GM12878 (cell line): ENCODE measurements around the gene HHIP. TPM values are rescaled to one million over a fixed set of nuclear protein-coding genes. Genes with fewer than 3 reads are reported as not detected.

ENCODE experiments used
- ATAC-seq: fragments of 200-7000 bp; cut with Tn5 transposase; 3 replicates; pipeline ENCODE4 v1.9.1; 2020; ENCODE audit warnings: mild to moderate bottlenecking, moderate library complexity
- BruUV-seq: library from RNA; stranded (reverse); fragments of 400-500 nt; replicated peaks from 2 replicates; lab custom pipeline; 2021; lab: Mats Ljungman, UMichigan
- CTCF ChIA-PET: fragments of 300-600 bp; sonication (Branson Sonifier 250); formaldehyde crosslinking; extraction: SDS; loops from one replicate; lab custom pipeline; 2021; ENCODE audit warnings: inconsistent platforms; lab: Yijun Ruan, JAX
- POLR2A ChIA-PET: fragments of 350-600 bp; formaldehyde crosslinking; extraction: SDS; loops from one replicate; lab custom pipeline; 2021; ENCODE audit warnings: inconsistent platforms; lab: Charles Lee
- RAD21 ChIA-PET: fragments of 300-600 bp; sonication (Branson Sonifier 250); formaldehyde crosslinking; loops from one replicate; lab custom pipeline; 2023; ENCODE audit warnings: antibody characterized with exemption; ENCODE audit not compliant: unreplicated experiment; lab: Charles Lee
- SMC1A ChIA-PET: fragments of 300-600 bp; sonication (Branson Sonifier 250); formaldehyde crosslinking; loops from one replicate; lab custom pipeline; 2023; ENCODE audit not compliant: unreplicated experiment, uncharacterized antibody; lab: Charles Lee
- DNase-seq: peaks from one replicate; pipeline ENCODE4 v3.0.0-alpha.2; 2011; ENCODE audit warnings: low read depth, low spot score
- FAIRE-seq: peaks from 3 replicates; lab custom pipeline; 2011; peaks lifted over from hg19 to GRCh38; lab: Jason Lieb, UNC
- H2AFZ ChIP-seq: 2 replicates; pipeline ENCODE4 v1.6.0; 2011; ENCODE audit warnings: low read depth, low read length, control low read depth; ENCODE audit not compliant: control insufficient read depth
- H3K27ac ChIP-seq: 2 replicates; pipeline ENCODE4 v1.5.1; 2011; ENCODE audit warnings: control low read depth; ENCODE audit not compliant: control insufficient read depth, insufficient read depth
- H3K27me3 ChIP-seq, 2 experiments: replicated peaks in 1 of 2; 2 replicates each; pipeline versions ENCODE4 v1.6.0 to v1.6.1; 2011; ENCODE audit warnings: low read length in 1 of 2; ENCODE audit not compliant: control insufficient read depth in 2 of 2, insufficient read depth in 2 of 2
- H3K36me3 ChIP-seq, 2 experiments: 2 replicates each; pipeline ENCODE4 v1.5.1; 2011; ENCODE audit warnings: low read length in 1 of 2; ENCODE audit not compliant: control insufficient read depth in 2 of 2, insufficient read depth in 2 of 2
- H3K4me1 ChIP-seq: 2 replicates; pipeline ENCODE4 v1.6.1; 2011; ENCODE audit warnings: mild to moderate bottlenecking, low read length, moderate library complexity, mixed read lengths; ENCODE audit not compliant: control insufficient read depth, insufficient read depth
- H3K4me2 ChIP-seq: 2 replicates; pipeline ENCODE4 v1.6.0; 2011; ENCODE audit warnings: control low read depth; ENCODE audit not compliant: control insufficient read depth, insufficient read depth
- H3K4me3 ChIP-seq: fragments of 200-600 bp; sonication (generic); 2 replicates; pipeline ENCODE4 v1.5.1; 2016
- H3K79me2 ChIP-seq: 2 replicates; pipeline ENCODE4 v1.6.0; 2011; ENCODE audit warnings: low read length; ENCODE audit not compliant: control insufficient read depth, insufficient read depth
- H3K9ac ChIP-seq: 2 replicates; pipeline ENCODE4 v1.8.0; 2011; ENCODE audit warnings: low read length, control low read depth, mixed read lengths; ENCODE audit not compliant: control insufficient read depth, insufficient read depth
- H3K9me3 ChIP-seq: replicated peaks from 3 replicates; pipeline ENCODE4 v1.5.1; 2011; ENCODE audit warnings: mild to moderate bottlenecking, low read length; ENCODE audit not compliant: control insufficient read depth, insufficient read depth
- H4K20me1 ChIP-seq: 2 replicates; pipeline ENCODE4 v1.6.0; 2011; ENCODE audit not compliant: control insufficient read depth, insufficient read depth
- CTCF ChIP-seq, 3 experiments: IDR thresholded peaks in 2 of 3; conservative IDR thresholded peaks in 1 of 3; 2 replicates each; pipeline ENCODE4 v1.5.1; 2011; ENCODE audit warnings: low read depth in 3 of 3, low read length in 3 of 3, mild to moderate bottlenecking in 3 of 3, control low read depth in 2 of 3, moderate library complexity in 2 of 3, inconsistent platforms in 1 of 3, mixed read lengths in 1 of 3; ENCODE audit not compliant: control insufficient read depth in 2 of 3, insufficient read depth in 1 of 3; ENCODE audit errors: extremely low read depth in 1 of 3
- GATAD2B ChIP-seq: fragments of 450-650 bp; conservative IDR thresholded peaks from 2 replicates; pipeline ENCODE4 v1.6.1; 2017; ENCODE audit warnings: low read depth, mild to moderate bottlenecking, moderate library complexity
- RAD21 ChIP-seq: IDR thresholded peaks from 2 replicates; pipeline ENCODE4 v1.6.1; 2011; ENCODE audit warnings: mild to moderate bottlenecking, low read depth, low read length, moderate library complexity; ENCODE audit not compliant: insufficient read depth
- RELA ChIP-seq: fragments of 450-650 bp; IDR thresholded peaks from 2 replicates; pipeline ENCODE4 v1.8.0; 2014; ENCODE audit warnings: borderline replicate concordance; ENCODE audit not compliant: partially characterized antibody
- RFX5 ChIP-seq: IDR thresholded peaks from 2 replicates; pipeline ENCODE4 v1.6.1; 2011; ENCODE audit warnings: low read depth, low read length, improper control_type of control experiment
- SMC3 ChIP-seq: IDR thresholded peaks from 2 replicates; pipeline ENCODE4 v1.6.1; 2011; ENCODE audit warnings: low read length, improper control_type of control experiment, borderline replicate concordance
- TBL1XR1 ChIP-seq: IDR thresholded peaks from 2 replicates; pipeline ENCODE4 v1.6.1; 2012; ENCODE audit warnings: low read depth, low read length, improper control_type of control experiment
- WGBS: methylation state at CpG from one replicate; pipeline ENCODE4 v1.1.6; 2016; ENCODE audit warnings: low lambda C conversion rate; ENCODE audit not compliant: insufficient replicate concordance, insufficient coverage; ENCODE audit errors: missing lambda C conversion rate; 5-methylcytosine and 5-hydroxymethylcytosine counted together
- in situ Hi-C: fragments of 300-500 bp; cut with MboI; formaldehyde crosslinking; loops from 9 replicates; pipeline ENCODE4 v1.14.3; 2018; ENCODE audit warnings: mixed read lengths
- intact Hi-C: fragments of 100-400 bp; cut with micrococcal nuclease; formaldehyde crosslinking; loops from one replicate; pipeline ENCODE4 v1.14.2; 2022; ENCODE audit not compliant: unreplicated experiment
- polyA plus RNA-seq, 11 experiments: library from polyadenylated mRNA; depleted of rRNA in 4 of 11; unstranded in 6 of 11; stranded (reverse) in 5 of 11; fragments of >200 nt; fragmentation: Nextera tagmentation in 4 of 11; fragmentation: Illumina TruSeq in 1 of 11; extraction: Ambion mirVana in 4 of 11; extraction: Trizol in 1 of 11; gene quantifications; 1 replicate in 1 of 11; 2 replicates in 10 of 11; pipeline versions ENCODE4 v1.2.1 to v1.2.3, GENCODE V29; 2011 to 2016; ENCODE audit warnings: inconsistent platforms in 2 of 11, missing spikeins in 2 of 11, low read depth in 1 of 11
- total RNA-seq, 4 experiments: library from RNA; depleted of rRNA in 3 of 4; stranded (reverse); fragments of >200 nt in 3 of 4; fragmentation: Illumina TruSeq in 1 of 4; extraction: Trizol in 1 of 4; gene quantifications; 2 replicates each; pipeline versions ENCODE4 v1.2.1 to v1.2.3, GENCODE V29; 2013 to 2021
- TF ChIP-seq, protein P1 (sequence below): fragments of 450-650 bp; IDR thresholded peaks from 2 replicates; pipeline ENCODE4 v1.6.1; 2017; ENCODE audit warnings: mild to moderate bottlenecking

Gene HHIP
- total and polyA plus RNA-seq, 10 of the 15 experiments (the other 5 are each of a cell fraction or from before 2014, with no cell fraction given), result 0.06 to 0.56 (median 0.24) TPM; not detected in 1

GRCh38 chr4:144754562-144755410 is 108.8 kb downstream of the HHIP start:
- Histone ChIP-seq H3K4me2 (no peak overlapping the region), H3K9me3 (no peaks in the 10 kb centered on the region), H3K4me1 (no peaks in the 10 kb centered on the region), H3K36me3 (no peaks in the 10 kb centered on the region), H3K4me3 (no peak overlapping the region), H3K27me3 (no peaks in the 10 kb centered on the region), H4K20me1 (no peaks in the 10 kb centered on the region), H3K79me2 (no peaks in the 10 kb centered on the region), H2AFZ (no peak overlapping the region), H3K27ac (no peak overlapping the region), H3K9ac (no peak overlapping the region)
- in situ Hi-C loops, result no loop called here
- ATAC-seq (peak; percentile 45; the same call in 1 of the 3 replicates), FAIRE-seq (no peak), DNase-seq (no peak)
- BruUV-seq, result no TSS peak
- 52% methylated on average over 3 of the region's 3 CpGs for WGBS
- ChIA-PET RAD21 (no interaction called here), SMC1A (interaction anchor here (0.8 to 2.8 kb wide), 2 partner anchors 45 to 577 kb away, joined by 3 to 10 read pairs; no protein-coding TSS in a partner anchor), CTCF (interaction anchor here (0.9 to 1.1 kb wide), 3 partner anchors 10 to 577 kb away, joined by 3 read pairs; no protein-coding TSS in a partner anchor), POLR2A (no interaction called here)
- intact Hi-C loops, result loop anchor here (10.0 kb wide), 1 partner anchor 580 kb away; no protein-coding TSS in a partner anchor
- TF ChIP-seq, protein P1, sequence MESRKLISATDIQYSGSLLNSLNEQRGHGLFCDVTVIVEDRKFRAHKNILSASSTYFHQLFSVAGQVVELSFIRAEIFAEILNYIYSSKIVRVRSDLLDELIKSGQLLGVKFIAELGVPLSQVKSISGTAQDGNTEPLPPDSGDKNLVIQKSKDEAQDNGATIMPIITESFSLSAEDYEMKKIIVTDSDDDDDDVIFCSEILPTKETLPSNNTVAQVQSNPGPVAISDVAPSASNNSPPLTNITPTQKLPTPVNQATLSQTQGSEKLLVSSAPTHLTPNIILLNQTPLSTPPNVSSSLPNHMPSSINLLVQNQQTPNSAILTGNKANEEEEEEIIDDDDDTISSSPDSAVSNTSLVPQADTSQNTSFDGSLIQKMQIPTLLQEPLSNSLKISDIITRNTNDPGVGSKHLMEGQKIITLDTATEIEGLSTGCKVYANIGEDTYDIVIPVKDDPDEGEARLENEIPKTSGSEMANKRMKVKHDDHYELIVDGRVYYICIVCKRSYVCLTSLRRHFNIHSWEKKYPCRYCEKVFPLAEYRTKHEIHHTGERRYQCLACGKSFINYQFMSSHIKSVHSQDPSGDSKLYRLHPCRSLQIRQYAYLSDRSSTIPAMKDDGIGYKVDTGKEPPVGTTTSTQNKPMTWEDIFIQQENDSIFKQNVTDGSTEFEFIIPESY, result no peak
- TF ChIP-seq GATAD2B (no peak), SMC3 (peak; percentile 23; the same call in 1 of the 2 replicates), CTCF (IDR thresholded peaks at IDR 0.05 in 2 of 3, conservative IDR thresholded peaks at IDR 0.05 in 1 of 3; ENCODE audit: control insufficient read depth in 2 of 3, extremely low read depth in 1 of 3, insufficient read depth in 1 of 3, low read depth in 3 of 3, low read length in 3 of 3) (peak in 1 of 3 experiments; percentile 25; a peak in 3 of 6 replicates), RFX5 (no peak), TBL1XR1 (no peak), RELA (no peak), RAD21 (peak; percentile 53)
